ENCODE measurements around the gene DLX6. TPM values are rescaled to one million over a fixed set of nuclear protein-coding genes. Genes with fewer than 3 reads are reported as not detected.
"Not testable (repeated sequence)": the region's sequence is repeated elsewhere in the genome, so short reads cannot be mapped to it uniquely, and the experiment has no call there.

Gene DLX6
- total RNA-seq, 1 donor from 2014 or later: not detected

- Mint-ChIP-seq H3K36me3 (ENCODE audit: low read depth) (no peaks in the 10 kb centered on the region), H3K27ac (no peak overlapping the region), H3K9me3 (peaks cover 15% of the 10 kb centered on the region), H3K27me3 (peaks cover 63% of the 10 kb centered on the region), H3K4me3 (peak overlapping the region; percentile 41), H3K4me1 (peaks cover 17% of the 10 kb centered on the region)
- DNase-seq: peak; percentile 88
- intact Hi-C loops (cut with micrococcal nuclease): loop anchor here (1.0 to 10.0 kb wide), 5 partner anchors 35 to 1587 kb away; partner anchors contain the start of gene NPTX2
Measured at GRCh38 chr7:97027427-97028234, 22.3 kb downstream of the DLX6 start.

GRCh38 chr7:97034213-97034852, 29.0 kb downstream of the DLX6 start:
- intact Hi-C loops (cut with micrococcal nuclease): not testable (repeated sequence)

GRCh38 chr7:97039374-97040065, 34.2 kb downstream of the DLX6 start:
- no peaks in the 10 kb centered on the region for H3K36me3 Mint-ChIP-seq (ENCODE audit: low read depth)
- DNase-seq: no peak
- H3K4me1 Mint-ChIP-seq: no peaks in the 10 kb centered on the region
- no peaks in the 10 kb centered on the region for H3K9me3 Mint-ChIP-seq
- H3K27ac Mint-ChIP-seq: no peak overlapping the region
- H3K4me3 Mint-ChIP-seq: no peak overlapping the region
- peaks cover 23% of the 10 kb centered on the region for H3K27me3 Mint-ChIP-seq
- intact Hi-C loops (cut with micrococcal nuclease): no loop called here

More at GRCh38 chr7:97034213-97034852, 29.0 kb downstream of the DLX6 start:
- H3K36me3 Mint-ChIP-seq (ENCODE audit: low read depth); H3K4me3 Mint-ChIP-seq; H3K27me3 Mint-ChIP-seq; H3K9me3 Mint-ChIP-seq; H3K27ac Mint-ChIP-seq; DNase-seq; H3K4me1 Mint-ChIP-seq: not testable (repeated sequence)

GRCh38 chr7:97043281-97043680, 37.9 kb downstream of the DLX6 start:
- intact Hi-C loops (cut with micrococcal nuclease): no loop called here
- Mint-ChIP-seq H3K27ac (no peak overlapping the region), H3K27me3 (peaks cover 23% of the 10 kb centered on the region), H3K36me3 (ENCODE audit: low read depth) (no peaks in the 10 kb centered on the region), H3K4me1 (no peaks in the 10 kb centered on the region), H3K9me3 (no peaks in the 10 kb centered on the region), H3K4me3 (no peak overlapping the region)
- no peak for DNase-seq

Other genes with a start within 250 kb of the DLX6 start
- not detected in 2 replicates for gene DLX5, start 19.3 kb downstream of the DLX6 start, total RNA-seq
- 24.9 and 27.8 TPM in 2 replicates for gene SDHAF3, start 112.1 kb downstream of the DLX6 start, total RNA-seq

All from activated CD4-positive, alpha-beta T cell treated with anti-CD3 and anti-CD28 coated beads, Interleukin-2, amount 10 ng/mL, durations not matched to agents 24 days and 14 days (primary cell).